Measurements from ENCODE around the gene ADARB1. TPM values are rescaled to one million over a fixed set of nuclear protein-coding genes. Genes with fewer than 3 reads are reported as not detected.

ADARB1 gene
- total and polyA plus RNA-seq, 2 of the 8 experiments (the other 6 are each of a cell fraction or from before 2014, with no cell fraction given) = 4.7 to 14.9 TPM

GRCh38 chr21:45164838-45165237 lies 90.5 kb downstream of the ADARB1 start:
- H3K23ac ChIP-seq (ENCODE audit: insufficient read length) = no peak overlapping the region
- H3K36me3 ChIP-seq (ENCODE audit: control insufficient read depth in 2 of 4, insufficient read depth in 4 of 4, low read length in 3 of 4) = no peaks in the 10 kb centered on the region
- H2BK120ac ChIP-seq (replicated peaks; ENCODE audit: low read depth, low read length) = no peak overlapping the region
- H2BK15ac ChIP-seq (ENCODE audit: low read length) = no peak overlapping the region
- H3K27ac ChIP-seq (ENCODE audit: low read depth, low read length) = no peak overlapping the region
- H3K79me2 ChIP-seq (ENCODE audit: control insufficient read depth in 1 of 2, insufficient read depth in 2 of 2, low read length in 2 of 2) = no peaks in the 10 kb centered on the region
- H3K4me2 ChIP-seq (ENCODE audit: insufficient read depth in 1 of 2, low read depth in 2 of 2, low read length in 2 of 2) = no peak overlapping the region
- no peak overlapping the region for H2BK5ac ChIP-seq (ENCODE audit: low read depth, low read length)
- no peak overlapping the region for H4K5ac ChIP-seq (ENCODE audit: insufficient read length, low read depth, low read length)
- no peak overlapping the region for H3K18ac ChIP-seq (ENCODE audit: extremely low read depth, low read length)
- H3K4me1 ChIP-seq (replicated peaks in 1 of 4; ENCODE audit: control insufficient read depth in 3 of 4, insufficient read depth in 4 of 4, low read length in 3 of 4) = peaks cover 0 to 6% (median 0%) of the 10 kb centered on the region in 4 experiments; a peak in 2 of 7 replicates
- no peaks in the 10 kb centered on the region for H3K9me3 ChIP-seq (ENCODE audit: insufficient read depth in 2 of 2, low read depth in 1 of 2, low read length in 1 of 2)
- TF ChIP-seq SAP30 (IDR thresholded peaks at IDR 0.05; ENCODE audit: insufficient read depth, insufficient replicate concordance, low read length) (no peak), EZH2 (IDR thresholded peaks at IDR 0.05; ENCODE audit: low read depth, low read length, severe bottlenecking) (no peak), ZNF274 (IDR thresholded peaks at IDR 0.05; ENCODE audit: borderline replicate concordance, extremely low read depth, low read length) (no peak), TCF12 (IDR thresholded peaks at IDR 0.05; ENCODE audit: low read depth, low read length) (no peak), NANOG (IDR thresholded peaks at IDR 0.05; ENCODE audit: insufficient read depth, low read depth, low read length, poor library complexity, severe bottlenecking) (no peak), CHD1 (IDR thresholded peaks at IDR 0.05; ENCODE audit: low read depth, low read length) (no peak), SP1 (IDR thresholded peaks at IDR 0.05; ENCODE audit: low read depth, low read length) (no peak), MAFK (IDR thresholded peaks at IDR 0.05; ENCODE audit: low read depth, low read length) (no peak), EP300 (IDR thresholded peaks at IDR 0.05; ENCODE audit: borderline replicate concordance in 1 of 2, low read depth in 2 of 2, low read length in 2 of 2) (no peak), POU5F1 (IDR thresholded peaks at IDR 0.05; ENCODE audit: low read depth, low read length) (no peak), MAX (IDR thresholded peaks at IDR 0.05) (no peak)
- H3K4me3 ChIP-seq (ENCODE audit: extremely low read depth in 1 of 4, insufficient read depth in 2 of 4, low read depth in 3 of 4, low read length in 4 of 4) = no peak overlapping the region
- no peaks in the 10 kb centered on the region; the same call in 1 of the 2 replicates for H3K79me1 ChIP-seq (ENCODE audit: low read depth, low read length)
- H4K20me1 ChIP-seq (replicated peaks in 1 of 2; ENCODE audit: control insufficient read depth in 1 of 2, insufficient read depth in 2 of 2, low read length in 2 of 2) = peaks cover 0 to 2% of the 10 kb centered on the region in 2 experiments
- ChIA-PET POLR2A (ENCODE audit: partially characterized antibody) (no interaction called here), CTCF (ENCODE audit: partially characterized antibody) (interaction anchor here (0.5 to 11.5 kb wide), 2 partner anchors 26 to 1250 kb away, joined by 3 to 107 read pairs; no protein-coding TSS in a partner anchor)
- no peak overlapping the region for H4K91ac ChIP-seq (replicated peaks; ENCODE audit: insufficient read length, low read length)
- no peak overlapping the region for H3K4ac ChIP-seq (replicated peaks; ENCODE audit: insufficient read length, low read depth, low read length)
- H2BK20ac ChIP-seq (ENCODE audit: low read length) = no peak overlapping the region
- H4K8ac ChIP-seq (ENCODE audit: extremely low read depth, insufficient read depth, low read length) = no peak overlapping the region
- H2AK5ac ChIP-seq (ENCODE audit: low read depth, low read length) = no peak overlapping the region
- no peaks in the 10 kb centered on the region for H3K23me2 ChIP-seq (ENCODE audit: low read depth, low read length)
- H3K56ac ChIP-seq (replicated peaks; ENCODE audit: insufficient read length, low read depth, low read length) = no peak overlapping the region
- H3K9ac ChIP-seq (replicated peaks in 1 of 4; ENCODE audit: extremely low read depth in 1 of 4, low read depth in 3 of 4, low read length in 3 of 4) = no peak overlapping the region
- no peak overlapping the region for H2AFZ ChIP-seq (ENCODE audit: low read length)
- no peaks in the 10 kb centered on the region for H3K27me3 ChIP-seq (replicated peaks in 1 of 4; ENCODE audit: control insufficient read depth in 3 of 4, extremely low read depth in 1 of 4, insufficient read depth in 3 of 4, low read length in 3 of 4)
- FAIRE-seq (no peak), DNase-seq (ENCODE audit: low read depth in 1 of 2, low spot score in 2 of 2) (no peak)
- no peak overlapping the region for H2BK12ac ChIP-seq (ENCODE audit: low read depth, low read length)
- no peak overlapping the region for H3K14ac ChIP-seq (ENCODE audit: insufficient read length)
- 84% methylated on average over 6 of the region's 6 CpGs; no CpG with 5 or more reads in 1 of the 2 experiments for WGBS, 2 experiments (ENCODE audit: extremely low coverage in 1 of 2, insufficient coverage in 1 of 2, insufficient read length in 1 of 2, insufficient replicate concordance in 2 of 2, low coverage in 1 of 2, low lambda C conversion rate in 2 of 2, missing lambda C conversion rate in 1 of 2)

All from H1 (cell line).